ENCODE measurements around the gene GLS.

- TF ChIP-seq POLR2A (IDR thresholded peaks at IDR 0.05), result no peak
- TF ChIP-seq EP300 (IDR thresholded peaks at IDR 0.05), result no peak
Observed at GRCh38 chr2:190875891-190876290, 4.7 kb upstream of the GLS start.
